Glutamatergic neuron (in vitro differentiated cells): ENCODE results near the gene JMJD1C. TPM values are rescaled to one million over a fixed set of nuclear protein-coding genes. Genes with fewer than 3 reads are reported as not detected.

Source experiments
- DNase-seq: peaks from one replicate; pipeline ENCODE4 v3.0.0; 2022
- H3K27ac Mint-ChIP-seq: one replicate; pipeline ENCODE4 v1.8.0; 2020; ENCODE audit warnings: mild to moderate bottlenecking, mixed read lengths, inconsistent platforms; ENCODE audit not compliant: unreplicated experiment
- H3K27me3 Mint-ChIP-seq: one replicate; pipeline ENCODE4 v1.8.0; 2020; ENCODE audit warnings: mild to moderate bottlenecking, moderate library complexity, mixed read lengths, inconsistent platforms; ENCODE audit not compliant: unreplicated experiment
- H3K36me3 Mint-ChIP-seq: one replicate; pipeline ENCODE4 v1.8.0; 2020; ENCODE audit warnings: mild to moderate bottlenecking, mixed read lengths, inconsistent platforms; ENCODE audit not compliant: unreplicated experiment
- H3K4me1 Mint-ChIP-seq: one replicate; pipeline ENCODE4 v1.8.0; 2020; ENCODE audit warnings: mild to moderate bottlenecking, low read depth, mixed read lengths, inconsistent platforms; ENCODE audit not compliant: unreplicated experiment
- H3K4me3 Mint-ChIP-seq: one replicate; pipeline ENCODE4 v1.8.0; 2020; ENCODE audit warnings: mild to moderate bottlenecking, mixed read lengths, inconsistent platforms; ENCODE audit not compliant: unreplicated experiment
- H3K9me3 Mint-ChIP-seq: one replicate; pipeline ENCODE4 v1.8.0; 2020; ENCODE audit warnings: mild to moderate bottlenecking, moderate library complexity, mixed read lengths, inconsistent platforms; ENCODE audit not compliant: unreplicated experiment
- total RNA-seq: library from RNA; stranded (reverse); fragmentation: NEBNext Ultra II Directional; extraction: Animal tissue kit (Norgen Biotek cat#: 25700); gene quantifications from one replicate; pipeline ENCODE4 v1.2.1, GENCODE V29; 2021; ENCODE audit not compliant: unreplicated experiment
- TF ChIP-seq, protein P1 (sequence below): fragments of 200-600 bp; sonication (generic); IDR thresholded peaks from one replicate; pipeline ENCODE4 v1.5.0; 2021; ENCODE audit not compliant: partially characterized antibody, unreplicated experiment

The JMJD1C gene
- total RNA-seq, 1 donor from 2014 or later: 110 TPM

DNA sequence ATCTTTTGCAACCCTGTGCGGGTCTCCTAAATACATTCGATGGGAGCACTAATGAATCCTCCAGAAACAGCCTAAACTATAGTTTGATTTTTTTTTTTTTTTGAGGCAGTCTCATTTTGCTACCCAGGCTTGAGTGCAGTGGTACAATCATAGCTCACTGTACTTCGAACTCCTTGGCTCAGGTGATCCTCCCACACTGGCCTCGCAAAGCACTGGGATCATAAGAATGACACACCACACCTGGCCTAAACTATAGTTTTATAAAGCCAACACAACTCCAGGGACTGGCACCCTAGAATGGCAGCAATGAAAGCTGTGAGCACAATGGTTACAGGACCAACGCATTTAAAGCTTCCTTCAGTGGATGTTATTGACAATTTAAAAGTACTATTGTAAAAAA, 14.5 kb upstream of the JMJD1C start:
- Mint-ChIP-seq H3K4me3 (no peak overlapping the region), H3K9me3 (no peaks in the 10 kb centered on the region), H3K27ac (no peak overlapping the region), H3K4me1 (peaks cover 6% of the 10 kb centered on the region), H3K27me3 (no peaks in the 10 kb centered on the region), H3K36me3 (no peaks in the 10 kb centered on the region)
- DNase-seq: no peak
- TF ChIP-seq, protein P1, sequence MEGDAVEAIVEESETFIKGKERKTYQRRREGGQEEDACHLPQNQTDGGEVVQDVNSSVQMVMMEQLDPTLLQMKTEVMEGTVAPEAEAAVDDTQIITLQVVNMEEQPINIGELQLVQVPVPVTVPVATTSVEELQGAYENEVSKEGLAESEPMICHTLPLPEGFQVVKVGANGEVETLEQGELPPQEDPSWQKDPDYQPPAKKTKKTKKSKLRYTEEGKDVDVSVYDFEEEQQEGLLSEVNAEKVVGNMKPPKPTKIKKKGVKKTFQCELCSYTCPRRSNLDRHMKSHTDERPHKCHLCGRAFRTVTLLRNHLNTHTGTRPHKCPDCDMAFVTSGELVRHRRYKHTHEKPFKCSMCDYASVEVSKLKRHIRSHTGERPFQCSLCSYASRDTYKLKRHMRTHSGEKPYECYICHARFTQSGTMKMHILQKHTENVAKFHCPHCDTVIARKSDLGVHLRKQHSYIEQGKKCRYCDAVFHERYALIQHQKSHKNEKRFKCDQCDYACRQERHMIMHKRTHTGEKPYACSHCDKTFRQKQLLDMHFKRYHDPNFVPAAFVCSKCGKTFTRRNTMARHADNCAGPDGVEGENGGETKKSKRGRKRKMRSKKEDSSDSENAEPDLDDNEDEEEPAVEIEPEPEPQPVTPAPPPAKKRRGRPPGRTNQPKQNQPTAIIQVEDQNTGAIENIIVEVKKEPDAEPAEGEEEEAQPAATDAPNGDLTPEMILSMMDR: no peak

DNA sequence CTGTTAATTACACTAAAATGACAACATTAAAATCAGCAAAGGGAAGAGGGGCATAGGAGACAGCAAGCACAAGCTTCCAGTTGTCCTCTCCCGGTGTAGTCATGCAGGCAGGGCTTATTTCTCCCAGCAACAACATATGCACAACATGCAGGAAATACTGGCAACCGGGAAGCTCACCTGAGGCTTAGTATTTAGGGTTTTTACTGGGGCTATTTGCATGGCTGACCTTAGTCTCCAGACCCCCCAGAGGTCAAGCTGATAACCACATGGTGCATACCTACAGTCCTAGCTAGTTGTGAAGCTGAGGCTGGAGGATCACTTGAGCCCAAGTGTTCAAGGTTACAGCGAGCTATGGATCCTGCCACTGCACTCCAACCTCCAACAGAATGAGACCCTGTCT, 12.8 kb upstream of the JMJD1C start:
- peaks cover 2% of the 10 kb centered on the region for H3K4me1 Mint-ChIP-seq
- H3K27me3 Mint-ChIP-seq: no peaks in the 10 kb centered on the region
- TF ChIP-seq, protein P1: no peak
- H3K9me3 Mint-ChIP-seq: no peaks in the 10 kb centered on the region
- H3K27ac Mint-ChIP-seq: no peak overlapping the region
- no peak overlapping the region for H3K4me3 Mint-ChIP-seq
- DNase-seq: no peak
- no peaks in the 10 kb centered on the region for H3K36me3 Mint-ChIP-seq

DNA sequence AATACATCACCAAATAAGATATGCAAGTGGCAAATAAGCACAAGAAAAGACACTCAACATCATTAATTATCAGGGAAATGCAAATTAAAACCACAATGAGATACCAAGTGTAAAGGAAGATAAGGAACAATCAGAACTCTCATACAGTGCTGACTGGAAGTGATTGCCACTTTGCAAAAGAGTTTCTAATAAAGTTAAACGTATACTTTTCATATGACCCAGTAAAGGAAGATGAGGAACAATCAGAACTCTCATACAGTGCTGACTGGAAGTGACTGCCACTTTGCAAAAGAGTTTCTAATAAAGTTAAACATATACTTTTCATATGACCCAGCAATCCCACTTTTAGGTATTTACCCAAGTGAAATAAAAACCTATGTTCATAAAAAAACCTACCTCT, 12.2 kb upstream of the JMJD1C start:
- Mint-ChIP-seq H3K4me3 (no peak overlapping the region), H3K9me3 (no peaks in the 10 kb centered on the region), H3K27ac (no peak overlapping the region), H3K27me3 (no peaks in the 10 kb centered on the region), H3K4me1 (peaks cover 2% of the 10 kb centered on the region), H3K36me3 (no peaks in the 10 kb centered on the region)
- TF ChIP-seq, protein P1: no peak
- no peak for DNase-seq

DNA sequence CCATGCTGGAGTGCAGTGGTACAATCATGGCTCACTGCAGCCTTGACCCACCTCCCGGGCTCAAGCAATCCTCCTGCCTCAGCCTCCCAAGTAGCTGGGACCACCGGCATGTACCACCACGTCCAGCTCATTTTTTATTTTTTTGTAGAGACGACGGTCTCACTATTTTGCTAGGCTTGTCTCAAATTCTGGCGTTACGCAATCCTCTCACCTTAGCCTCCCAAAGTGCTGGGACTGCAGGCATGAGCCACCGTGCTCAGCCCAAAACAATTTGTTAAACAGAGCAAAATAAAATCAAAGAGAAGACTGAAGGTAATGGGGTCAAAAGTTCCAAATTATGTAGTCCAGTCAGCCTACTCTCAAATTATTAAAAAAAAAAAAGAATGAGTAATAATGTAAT, 8.7 kb upstream of the JMJD1C start:
- DNase-seq: no peak
- Mint-ChIP-seq H3K27me3 (no peaks in the 10 kb centered on the region), H3K27ac (no peak overlapping the region), H3K4me3 (no peak overlapping the region), H3K4me1 (peaks cover 2% of the 10 kb centered on the region), H3K36me3 (no peaks in the 10 kb centered on the region), H3K9me3 (no peaks in the 10 kb centered on the region)
- TF ChIP-seq, protein P1: no peak

DNA sequence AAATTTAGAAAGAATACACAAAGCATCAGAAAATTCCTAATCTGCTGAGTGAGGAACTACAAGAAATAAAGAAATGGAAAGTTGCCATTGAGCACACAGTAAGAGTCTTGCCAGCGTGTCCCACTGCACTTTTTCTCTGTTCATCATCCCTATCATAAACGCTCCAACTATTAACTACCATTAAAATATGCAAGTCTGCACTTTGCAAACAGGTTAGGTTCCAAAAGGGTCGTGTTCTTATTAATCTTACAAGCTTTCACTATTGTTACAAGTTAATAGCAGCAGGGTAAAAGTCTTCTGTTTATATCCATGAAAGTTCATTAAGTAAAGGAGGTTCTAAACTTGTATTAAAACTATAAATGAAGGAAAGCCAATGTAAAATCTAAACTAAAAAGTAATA, 5.2 kb upstream of the JMJD1C start:
- Mint-ChIP-seq H3K9me3 (peaks cover 8% of the 10 kb centered on the region), H3K4me1 (peaks cover 18% of the 10 kb centered on the region), H3K36me3 (no peaks in the 10 kb centered on the region), H3K27me3 (peaks cover 8% of the 10 kb centered on the region), H3K27ac (no peak overlapping the region), H3K4me3 (no peak overlapping the region)
- TF ChIP-seq, protein P1: no peak
- DNase-seq: no peak
